IMR-90 (cell line): ENCODE measurements around the gene GABBR2. TPM values are rescaled to one million over a fixed set of nuclear protein-coding genes. Genes with fewer than 3 reads are reported as not detected.

ENCODE experiments used
- ATAC-seq: fragments of 200-7000 bp; cut with Tn5 transposase; 2 replicates; pipeline ENCODE4 v1.9.1; 2020; ENCODE audit warnings: low read depth, mild to moderate bottlenecking, moderate library complexity
- BruUV-seq: library from RNA; stranded (reverse); fragments of 400-500 nt; replicated peaks from 2 replicates; lab custom pipeline; 2021; lab: Mats Ljungman, UMichigan
- CTCF ChIA-PET: fragments of 300-600 bp; formaldehyde crosslinking; extraction: SDS; loops from one replicate; lab custom pipeline; 2021; ENCODE audit warnings: antibody characterized with exemption; lab: Yijun Ruan, JAX
- POLR2A ChIA-PET: fragments of 300-600 bp; sonication (Branson Sonifier 250); formaldehyde crosslinking; loops from one replicate; lab custom pipeline; 2022; ENCODE audit warnings: antibody characterized with exemption; ENCODE audit not compliant: unreplicated experiment; lab: Charles Lee
- DNase-seq: peaks from one replicate; pipeline ENCODE4 v3.0.0; 2013
- H2AFZ ChIP-seq: replicated peaks from 2 replicates; pipeline ENCODE3; 2013; ENCODE audit warnings: low read length, mild to moderate bottlenecking; ENCODE audit not compliant: poor library complexity
- H2AK5ac ChIP-seq: 2 replicates; pipeline ENCODE4 v1.6.1; 2013; ENCODE audit warnings: low read depth, low read length, inconsistent platforms
- H2AK9ac ChIP-seq: replicated peaks from 2 replicates; pipeline ENCODE3; 2013; ENCODE audit warnings: mild to moderate bottlenecking, low read depth, low read length, moderate library complexity; ENCODE audit not compliant: poor library complexity
- H2BK120ac ChIP-seq: 2 replicates; pipeline ENCODE4 v1.6.1; 2013; ENCODE audit warnings: low read depth, low read length, inconsistent platforms
- H2BK15ac ChIP-seq: 3 replicates; pipeline ENCODE4 v1.6.1; 2013; ENCODE audit warnings: low read depth, low read length, inconsistent platforms
- H2BK20ac ChIP-seq: 2 replicates; pipeline ENCODE4 v1.6.1; 2013; ENCODE audit warnings: low read depth, mild to moderate bottlenecking, inconsistent platforms, low read length, moderate library complexity
- H2BK5ac ChIP-seq: 2 replicates; pipeline ENCODE4 v1.6.1; 2013; ENCODE audit warnings: mild to moderate bottlenecking, low read depth, low read length, inconsistent platforms; ENCODE audit not compliant: poor library complexity, severe bottlenecking
- H3K14ac ChIP-seq: replicated peaks from 2 replicates; pipeline ENCODE4 v1.6.1; 2013; ENCODE audit warnings: low read depth, low read length, inconsistent platforms
- H3K18ac ChIP-seq: 2 replicates; pipeline ENCODE4 v1.6.1; 2013; ENCODE audit warnings: low read depth, low read length, control low read depth
- H3K23ac ChIP-seq: 2 replicates; pipeline ENCODE4 v1.6.1; 2013; ENCODE audit warnings: low read depth, low read length, inconsistent platforms
- H3K27ac ChIP-seq: 2 replicates; pipeline ENCODE4 v1.5.1; 2013; ENCODE audit warnings: mild to moderate bottlenecking, control low read depth, low read length; ENCODE audit not compliant: insufficient read depth
- H3K27me3 ChIP-seq: 2 replicates; pipeline ENCODE4 v1.6.1; 2013; ENCODE audit warnings: low read length; ENCODE audit not compliant: control insufficient read depth, insufficient read depth
- H3K36me3 ChIP-seq: 2 replicates; pipeline ENCODE4 v1.6.1; 2013; ENCODE audit warnings: low read length, mixed read lengths; ENCODE audit not compliant: control insufficient read depth, insufficient read depth
- H3K4ac ChIP-seq: 2 replicates; pipeline ENCODE4 v1.6.1; 2013; ENCODE audit warnings: low read depth, low read length, inconsistent platforms
- H3K4me1 ChIP-seq: 2 replicates; pipeline ENCODE4 v1.6.1; 2013; ENCODE audit warnings: low read length, mixed read lengths; ENCODE audit not compliant: control insufficient read depth, insufficient read depth
- H3K4me2 ChIP-seq: 2 replicates; pipeline ENCODE4 v1.6.1; 2013; ENCODE audit warnings: low read depth, mild to moderate bottlenecking, control low read depth, low read length, moderate library complexity
- H3K4me3 ChIP-seq: 2 replicates; pipeline ENCODE4 v1.5.1; 2013; ENCODE audit warnings: low read depth, mild to moderate bottlenecking, control low read depth, low read length, moderate library complexity; ENCODE audit not compliant: insufficient read depth
- H3K56ac ChIP-seq: 2 replicates; pipeline ENCODE4 v1.6.1; 2013; ENCODE audit warnings: low read length, inconsistent platforms; ENCODE audit not compliant: insufficient read depth; ENCODE audit errors: extremely low read depth
- H3K79me1 ChIP-seq, 2 experiments: 2 replicates each; pipeline ENCODE4 v1.6.1; 2013; ENCODE audit warnings: low read length in 2 of 2, inconsistent platforms in 1 of 2, low read depth in 1 of 2
- H3K9ac ChIP-seq: 2 replicates; pipeline ENCODE4 v1.6.1; 2013; ENCODE audit warnings: low read depth, low read length, control low read depth
- H3K9me1 ChIP-seq: 2 replicates; pipeline ENCODE4 v1.6.1; 2013; ENCODE audit warnings: low read length, inconsistent platforms; ENCODE audit not compliant: insufficient read depth
- H3K9me3 ChIP-seq: 2 replicates; pipeline ENCODE4 v1.6.1; 2013; ENCODE audit warnings: low read length; ENCODE audit not compliant: control insufficient read depth, insufficient read depth
- H4K20me1 ChIP-seq: 2 replicates; pipeline ENCODE4 v1.6.1; 2013; ENCODE audit warnings: low read length, inconsistent platforms; ENCODE audit not compliant: insufficient read depth
- H4K5ac ChIP-seq: 2 replicates; pipeline ENCODE4 v1.6.1; 2013; ENCODE audit warnings: mild to moderate bottlenecking, low read depth, low read length, control low read depth
- H4K8ac ChIP-seq, 2 experiments: 2 replicates each; pipeline ENCODE4 v1.6.1; 2013; ENCODE audit warnings: low read depth in 2 of 2, low read length in 2 of 2, control low read depth in 1 of 2, inconsistent platforms in 1 of 2
- H4K91ac ChIP-seq: 2 replicates; pipeline ENCODE4 v1.6.1; 2013; ENCODE audit warnings: low read depth, low read length, inconsistent platforms; ENCODE audit not compliant: insufficient read depth
- CTCF ChIP-seq: conservative IDR thresholded peaks from 2 replicates; pipeline ENCODE4 v1.5.1; 2012; ENCODE audit warnings: mild to moderate bottlenecking, low read depth, low read length, improper control_type of control experiment
- WGBS, 2 experiments: methylation state at CpG; one replicate each; pipeline versions ENCODE4 v1.1.5 to v1.1.7; 2013; ENCODE audit warnings: missing lambda C conversion rate in 2 of 2; ENCODE audit not compliant: insufficient read length in 1 of 2; ENCODE audit errors: extremely low coverage in 2 of 2; 5-methylcytosine and 5-hydroxymethylcytosine counted together
- dilution Hi-C: fragments of 300-500 bp; cut with HindIII; formaldehyde crosslinking; loops from one replicate; pipeline ENCODE4 v1.14.3; 2018; ENCODE audit warnings: low sequenced_read_pairs; ENCODE audit not compliant: unreplicated experiment
- in situ Hi-C: fragments of 300-500 bp; cut with MboI; formaldehyde crosslinking; loops from 3 replicates; pipeline ENCODE4 v1.14.3; 2019; ENCODE audit warnings: low sequenced_read_pairs, inconsistent platforms, mixed read lengths
- intact Hi-C: fragments of 100-400 bp; cut with micrococcal nuclease; formaldehyde crosslinking; loops from 2 replicates; pipeline ENCODE4 v1.10.0; 2022
- polyA plus RNA-seq, 3 experiments: library from polyadenylated mRNA; depleted of rRNA; stranded (reverse); fragments of >200 nt; gene quantifications; 2 replicates each; pipeline ENCODE4 v1.2.3, GENCODE V29; 2012; ENCODE audit warnings: low replicate concordance in 1 of 3
- total RNA-seq: library from RNA; depleted of rRNA; stranded (reverse); fragments of >200 nt; gene quantifications from 2 replicates; pipeline ENCODE4 v1.2.3, GENCODE V29; 2012

Gene GABBR2
- total and polyA plus RNA-seq, 2 of the 4 experiments (the other 2 are of a cell fraction): 14.2 to 20.3 TPM

GRCh38 chr9:98533132-98533531, 175.6 kb downstream of the GABBR2 start:
- Histone ChIP-seq H2AK5ac (no peak overlapping the region), H3K36me3 (no peaks in the 10 kb centered on the region), H3K9me1 (peaks cover 13% of the 10 kb centered on the region), H3K14ac (no peak overlapping the region), H3K79me1 (peaks cover 8 to 21% of the 10 kb centered on the region in 2 experiments), H2AK9ac (no peak overlapping the region), H2BK15ac (no peak overlapping the region; the same call in 2 of the 3 replicates), H3K27ac (no peak overlapping the region), H3K23ac (no peak overlapping the region), H2BK5ac (no peak overlapping the region), H4K5ac (no peak overlapping the region), H2AFZ (peak overlapping the region; percentile 8), H2BK20ac (no peak overlapping the region), H4K91ac (no peak overlapping the region), H4K8ac (no peak overlapping the region), H3K18ac (no peak overlapping the region), H3K56ac (no peak overlapping the region), H3K4ac (no peak overlapping the region), H2BK120ac (no peak overlapping the region), H3K9me3 (no peaks in the 10 kb centered on the region), H3K4me2 (no peak overlapping the region), H3K27me3 (no peaks in the 10 kb centered on the region), H3K4me1 (peaks cover 2% of the 10 kb centered on the region; the same call in 1 of the 2 replicates), H3K4me3 (no peak overlapping the region), H4K20me1 (no peaks in the 10 kb centered on the region), H3K9ac (no peak overlapping the region)
- dilution Hi-C loops: no loop called here
- no TSS peak for BruUV-seq
- ATAC-seq: peak; percentile 64
- ChIA-PET CTCF (no interaction called here), POLR2A (no interaction called here)
- DNase-seq: peak; percentile 62
- WGBS, 2 experiments: 0% methylated on average over 2 of the region's 4 CpGs; no CpG with 5 or more reads in 1 of the 2 experiments
- no peak for TF ChIP-seq CTCF
- intact Hi-C loops: no loop called here
- in situ Hi-C loops: no loop called here
